ENCODE measurements around the gene MAN2B2.

MAN2B2 gene

GRCh38 chr4:6658597-6659075 is 83.6 kb downstream of the MAN2B2 start:
- TF ChIP-seq, protein P1, sequence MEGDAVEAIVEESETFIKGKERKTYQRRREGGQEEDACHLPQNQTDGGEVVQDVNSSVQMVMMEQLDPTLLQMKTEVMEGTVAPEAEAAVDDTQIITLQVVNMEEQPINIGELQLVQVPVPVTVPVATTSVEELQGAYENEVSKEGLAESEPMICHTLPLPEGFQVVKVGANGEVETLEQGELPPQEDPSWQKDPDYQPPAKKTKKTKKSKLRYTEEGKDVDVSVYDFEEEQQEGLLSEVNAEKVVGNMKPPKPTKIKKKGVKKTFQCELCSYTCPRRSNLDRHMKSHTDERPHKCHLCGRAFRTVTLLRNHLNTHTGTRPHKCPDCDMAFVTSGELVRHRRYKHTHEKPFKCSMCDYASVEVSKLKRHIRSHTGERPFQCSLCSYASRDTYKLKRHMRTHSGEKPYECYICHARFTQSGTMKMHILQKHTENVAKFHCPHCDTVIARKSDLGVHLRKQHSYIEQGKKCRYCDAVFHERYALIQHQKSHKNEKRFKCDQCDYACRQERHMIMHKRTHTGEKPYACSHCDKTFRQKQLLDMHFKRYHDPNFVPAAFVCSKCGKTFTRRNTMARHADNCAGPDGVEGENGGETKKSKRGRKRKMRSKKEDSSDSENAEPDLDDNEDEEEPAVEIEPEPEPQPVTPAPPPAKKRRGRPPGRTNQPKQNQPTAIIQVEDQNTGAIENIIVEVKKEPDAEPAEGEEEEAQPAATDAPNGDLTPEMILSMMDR (IDR thresholded peaks at IDR 0.05; ENCODE audit: low read length, missing control alignments): no peak
- peak; percentile 26 for DNase-seq (ENCODE audit: low read depth)
- H3K4me3 ChIP-seq (replicated peaks; ENCODE audit: low read depth, low read length): peak overlapping the region; percentile 38

DNA sequence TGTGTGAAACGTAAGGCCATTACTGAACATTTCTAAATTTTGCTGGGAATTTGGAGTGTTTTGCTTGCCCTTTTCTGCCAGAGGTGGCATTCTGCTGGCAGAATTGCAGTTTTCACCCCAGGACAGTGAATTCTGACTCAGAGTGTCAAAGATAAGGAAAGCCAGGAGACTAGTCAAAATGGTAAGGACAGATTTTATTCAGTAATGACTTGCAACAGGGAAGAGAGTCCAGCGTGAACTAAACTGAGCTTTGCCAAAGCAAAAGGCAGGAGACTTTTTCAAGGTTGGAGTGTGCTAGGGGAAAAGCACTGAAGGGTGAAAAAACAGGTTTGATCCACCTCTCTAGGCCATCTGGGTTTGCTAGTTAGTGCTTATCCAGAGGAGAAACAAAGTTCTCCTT is 84.9 kb downstream of the MAN2B2 start:
- TF ChIP-seq, protein P1 (IDR thresholded peaks at IDR 0.05; ENCODE audit: low read length, missing control alignments): no peak
- no peak for DNase-seq (ENCODE audit: low read depth)
- no peak overlapping the region for H3K4me3 ChIP-seq (replicated peaks; ENCODE audit: low read depth, low read length)

DNA sequence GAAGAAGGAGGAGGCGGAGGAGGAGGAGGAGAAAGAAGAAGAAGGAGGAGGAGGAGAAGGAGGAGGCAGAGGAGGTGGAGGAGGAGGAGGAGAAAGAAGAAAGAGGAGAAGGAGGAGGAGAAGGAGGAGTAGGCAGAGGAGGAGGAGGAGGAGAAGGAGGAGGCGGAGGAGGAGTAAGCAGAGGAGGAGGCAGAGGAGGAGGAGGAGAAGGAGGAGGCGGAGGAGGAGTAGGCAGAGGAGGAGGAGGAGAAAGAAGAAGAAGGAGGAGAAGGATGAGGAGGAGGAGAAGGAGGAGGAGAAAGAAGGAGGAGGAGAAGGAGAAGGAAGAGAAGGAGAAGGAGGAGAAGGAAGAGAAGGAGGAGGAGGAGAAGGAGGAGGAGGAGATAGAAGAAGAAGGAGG is 85.4 kb downstream of the MAN2B2 start:
- TF ChIP-seq, protein P1 (IDR thresholded peaks at IDR 0.05; ENCODE audit: low read length, missing control alignments): no peak
- no peak overlapping the region for H3K4me3 ChIP-seq (replicated peaks; ENCODE audit: low read depth, low read length)
- DNase-seq (ENCODE audit: low read depth): no peak

DNA sequence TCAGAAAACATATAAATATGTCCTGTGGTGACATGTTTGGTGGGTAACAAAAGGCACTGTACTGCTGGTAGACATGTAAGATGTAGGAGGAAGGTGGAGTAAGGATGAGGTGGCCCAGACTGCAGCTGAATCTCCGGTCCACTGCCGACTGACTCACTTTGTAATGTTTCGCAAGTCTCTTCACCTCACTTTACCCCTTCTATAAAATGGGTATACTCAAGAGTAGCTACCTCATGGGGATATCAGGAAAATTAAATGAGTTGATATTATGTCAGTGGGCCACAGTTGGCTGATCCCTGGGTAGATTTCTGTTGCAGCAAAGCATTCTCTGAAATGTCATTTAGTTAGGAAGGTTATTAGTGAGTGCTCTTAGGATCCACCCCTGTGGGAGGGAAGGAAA is 87.6 kb downstream of the MAN2B2 start:
- no peak overlapping the region for H3K4me3 ChIP-seq (replicated peaks; ENCODE audit: low read depth, low read length)
- TF ChIP-seq, protein P1 (IDR thresholded peaks at IDR 0.05; ENCODE audit: low read length, missing control alignments): no peak
- DNase-seq (ENCODE audit: low read depth): no peak

- no peak overlapping the region for H3K4me3 ChIP-seq (replicated peaks; ENCODE audit: low read depth, low read length)
- TF ChIP-seq, protein P1 (IDR thresholded peaks at IDR 0.05; ENCODE audit: low read length, missing control alignments): no peak
- DNase-seq (ENCODE audit: low read depth): no peak
Observed at GRCh38 chr4:6663596-6664393, 88.8 kb downstream of the MAN2B2 start.

DNA sequence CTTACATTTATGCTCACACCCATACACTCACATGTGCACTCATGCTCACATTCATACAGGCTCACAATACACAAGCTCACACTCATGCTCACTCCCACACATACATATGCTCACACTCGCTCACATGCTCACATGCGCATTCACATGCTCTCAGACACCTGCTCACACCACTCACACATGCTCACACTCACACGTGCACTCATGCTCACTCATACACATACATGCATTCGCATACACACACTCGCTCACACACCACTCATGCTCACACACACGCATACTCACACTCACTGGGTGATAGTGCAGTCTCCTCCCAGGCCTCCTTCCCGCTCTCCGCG is 90.3 kb downstream of the MAN2B2 start:
- no peak for DNase-seq (ENCODE audit: low read depth)
- TF ChIP-seq, protein P1 (IDR thresholded peaks at IDR 0.05; ENCODE audit: low read length, missing control alignments): no peak
- H3K4me3 ChIP-seq (replicated peaks; ENCODE audit: low read depth, low read length): no peak overlapping the region

- DNase-seq (ENCODE audit: low read depth): peak; percentile 9
- TF ChIP-seq, protein P1 (IDR thresholded peaks at IDR 0.05; ENCODE audit: low read length, missing control alignments): no peak
Observed at GRCh38 chr4:6668391-6668790, 93.4 kb downstream of the MAN2B2 start.

More at GRCh38 chr4:6668391-6668790, 93.4 kb downstream of the MAN2B2 start:
- no peak overlapping the region for H3K4me3 ChIP-seq (replicated peaks; ENCODE audit: low read depth, low read length)

All from fibroblast of pulmonary artery (primary cell).